Fibroblast of skin of abdomen (primary cell): ENCODE data around the gene CHGA.

ENCODE experiments used
- DNase-seq: peaks from one replicate; pipeline ENCODE4 v3.0.0-alpha.2; 2013

CHGA gene

GRCh38 chr14:92905667-92906066, 17.3 kb upstream of the CHGA start:
- no peak for DNase-seq

- DNase-seq: no peak
These were observed 16.5 kb upstream of the CHGA start for GRCh38 chr14:92906420-92906819.

- DNase-seq: no peak
These were observed 16.1 kb upstream of the CHGA start for GRCh38 chr14:92906823-92907222.

- no peak for DNase-seq
These were observed 15.5 kb upstream of the CHGA start for GRCh38 chr14:92907316-92907911.

- DNase-seq: peak; percentile 9
These were observed 8.8 kb upstream of the CHGA start for GRCh38 chr14:92914087-92914656.

- DNase-seq: no peak
These were observed 6.7 kb upstream of the CHGA start for GRCh38 chr14:92916201-92916600.

GRCh38 chr14:92917041-92917940, 5.7 kb upstream of the CHGA start:
- no peak for DNase-seq

- no peak for DNase-seq
These were observed 5.0 kb upstream of the CHGA start for GRCh38 chr14:92917956-92918355.

GRCh38 chr14:92920001-92920400, 2.9 kb upstream of the CHGA start:
- DNase-seq: no peak

GRCh38 chr14:92922155-92922735, 705 bp upstream of the CHGA start:
- no peak for DNase-seq

- no peak for DNase-seq
These were observed 774 bp downstream of the CHGA start for GRCh38 chr14:92923744-92924103.

- DNase-seq: no peak
These were observed 1.3 kb downstream of the CHGA start for GRCh38 chr14:92924247-92924646.

GRCh38 chr14:92925446-92925845, 2.5 kb downstream of the CHGA start:
- no peak for DNase-seq

- DNase-seq: no peak
These were observed 3.4 kb downstream of the CHGA start for GRCh38 chr14:92926180-92926845.

GRCh38 chr14:92926931-92927330, 4.0 kb downstream of the CHGA start:
- DNase-seq: no peak

GRCh38 chr14:92927349-92928257, 4.7 kb downstream of the CHGA start:
- DNase-seq: no peak

GRCh38 chr14:92928258-92928629, 5.3 kb downstream of the CHGA start:
- DNase-seq: no peak

- DNase-seq: no peak
These were observed 6.2 kb downstream of the CHGA start for GRCh38 chr14:92928961-92929688.

- no peak for DNase-seq
These were observed 7.0 kb downstream of the CHGA start for GRCh38 chr14:92929689-92930608.
